Lower lobe of right lung (tissue), 2 donors: ENCODE data around the gene NRXN3. TPM values are rescaled to one million over a fixed set of nuclear protein-coding genes. Genes with fewer than 3 reads are reported as not detected.

Experiments
- ATAC-seq, 2 donors: fragments of 200-7000 bp; cut with Tn5 transposase; one replicate each; pipeline ENCODE4 v1.9.1; 2020 to 2022; ENCODE audit warnings: mild to moderate bottlenecking in 2 of 2, moderate library complexity in 2 of 2
- DNase-seq: peaks from one replicate; pipeline ENCODE4 v3.0.0-alpha.2; 2020
- H3K27ac ChIP-seq: fragments of 200-600 bp; one replicate; pipeline ENCODE4 v1.8.0; 2022
- H3K27me3 ChIP-seq: fragments of 200-600 bp; one replicate; pipeline ENCODE4 v1.8.0; 2022; ENCODE audit warnings: low read depth
- H3K36me3 ChIP-seq: fragments of 200-600 bp; one replicate; pipeline ENCODE4 v1.8.0; 2022; ENCODE audit warnings: mild to moderate bottlenecking
- H3K4me1 ChIP-seq: fragments of 200-600 bp; one replicate; pipeline ENCODE4 v1.8.0; 2022
- H3K4me3 ChIP-seq: fragments of 200-600 bp; one replicate; pipeline ENCODE4 v1.8.0; 2022; ENCODE audit warnings: mild to moderate bottlenecking
- H3K9me3 ChIP-seq: fragments of 200-600 bp; one replicate; pipeline ENCODE4 v1.8.0; 2022
- CTCF ChIP-seq: fragments of 200-600 bp; IDR thresholded peaks from one replicate; pipeline ENCODE4 v1.8.0; 2022; ENCODE audit warnings: antibody characterized with exemption, mild to moderate bottlenecking
- intact Hi-C: fragments of 100-400 bp; cut with DNase I; formaldehyde crosslinking; loops from one replicate; pipeline ENCODE4 v1.11.0; 2022
- long read RNA-seq: library from polyadenylated mRNA; unstranded; transcript quantifications from one replicate; pipeline ENCODE4 v2.0.0, GENCODE V29; 2021
- total RNA-seq: library from RNA; stranded (reverse); fragmentation: NEBNext Ultra II Directional; extraction: Animal tissue kit (Norgen Biotek cat#: 25700); gene quantifications from one replicate; pipeline ENCODE4 v1.2.1, GENCODE V29; 2021
- donor health status: DM: no; HTN: yes; CAD: no; lungs with severe emphysema.

Gene NRXN3
- 9.0 TPM for total RNA-seq
- long read RNA-seq, partial matches to known transcripts = 0 of 8 reads
- long read RNA-seq, other reads (novel, unspliced or antisense) = 8 of 8 reads

- H3K4me1 ChIP-seq = no peaks in the 10 kb centered on the region
- no peak within 1 kb of the TSS for H3K27ac ChIP-seq
- TF ChIP-seq CTCF = no peak
- H3K36me3 ChIP-seq = no peaks in the 10 kb centered on the region
- H3K9me3 ChIP-seq = no peaks in the 10 kb centered on the region
- no peaks in the 10 kb centered on the region for H3K27me3 ChIP-seq
- DNase-seq (no peak), ATAC-seq (peak; percentile 35 to 54)
- intact Hi-C loops = no loop called here
- peak within 1 kb of the TSS; percentile 41 for H3K4me3 ChIP-seq
These were observed at the start of gene NRXN3 for GRCh38 chr14:78170203-78170602. TSS of gene NRXN3 (plus strand) at chr14:78170373. CDS start at chr14:78243094, 72,721 bp downstream.

GRCh38 chr14:78122436-78122835, 47.7 kb upstream of the NRXN3 start:
- H3K27ac ChIP-seq = no peak overlapping the region
- H3K4me3 ChIP-seq = no peak overlapping the region
- intact Hi-C loops = no loop called here
- no peaks in the 10 kb centered on the region for H3K9me3 ChIP-seq
- no peak for DNase-seq
- H3K36me3 ChIP-seq = no peaks in the 10 kb centered on the region
- no peaks in the 10 kb centered on the region for H3K27me3 ChIP-seq
- H3K4me1 ChIP-seq = no peaks in the 10 kb centered on the region
- ATAC-seq = no peak
- no peak for TF ChIP-seq CTCF

GRCh38 chr14:78123650-78124253, 46.4 kb upstream of the NRXN3 start:
- Histone ChIP-seq H3K36me3 (no peaks in the 10 kb centered on the region), H3K27me3 (no peaks in the 10 kb centered on the region), H3K9me3 (no peaks in the 10 kb centered on the region), H3K27ac (no peak overlapping the region), H3K4me3 (no peak overlapping the region), H3K4me1 (no peaks in the 10 kb centered on the region)
- no peak for ATAC-seq
- intact Hi-C loops = no loop called here
- no peak for DNase-seq
- TF ChIP-seq CTCF = no peak

- Histone ChIP-seq H3K9me3 (no peaks in the 10 kb centered on the region), H3K27ac (no peak overlapping the region), H3K4me3 (no peak overlapping the region), H3K36me3 (no peaks in the 10 kb centered on the region), H3K4me1 (no peaks in the 10 kb centered on the region), H3K27me3 (no peaks in the 10 kb centered on the region)
- TF ChIP-seq CTCF = no peak
- intact Hi-C loops = no loop called here
- DNase-seq = no peak
- ATAC-seq = no peak
These were observed 42.2 kb upstream of the NRXN3 start for GRCh38 chr14:78127961-78128360.

GRCh38 chr14:78129375-78129774, 40.8 kb upstream of the NRXN3 start:
- H3K4me3 ChIP-seq = no peak overlapping the region
- ATAC-seq (no peak), DNase-seq (no peak)
- H3K36me3 ChIP-seq = no peaks in the 10 kb centered on the region
- H3K4me1 ChIP-seq = no peaks in the 10 kb centered on the region
- no peaks in the 10 kb centered on the region for H3K9me3 ChIP-seq
- H3K27me3 ChIP-seq = no peaks in the 10 kb centered on the region
- no peak overlapping the region for H3K27ac ChIP-seq
- TF ChIP-seq CTCF = no peak
- intact Hi-C loops = no loop called here
